Retinal pigment epithelial cell (primary cell): ENCODE measurements around the gene PLA2G4F.

ENCODE experiments used
- DNase-seq: peaks from one replicate; pipeline ENCODE4 v3.0.0-alpha.2; 2010; ENCODE audit warnings: low read depth
- H3K4me3 ChIP-seq: 2 replicates; pipeline ENCODE4 v1.5.1; 2011; ENCODE audit warnings: mild to moderate bottlenecking, low read length, control low read depth, moderate library complexity
- CTCF ChIP-seq: conservative IDR thresholded peaks from 2 replicates; pipeline ENCODE4 v1.5.1; 2011; ENCODE audit warnings: low read depth, low read length, control low read depth, inconsistent platforms

The PLA2G4F gene

GRCh38 chr15:42158941-42159340 is 2.5 kb upstream of the PLA2G4F start:
- TF ChIP-seq CTCF: no peak
- DNase-seq: no peak
- no peak overlapping the region for H3K4me3 ChIP-seq

DNA sequence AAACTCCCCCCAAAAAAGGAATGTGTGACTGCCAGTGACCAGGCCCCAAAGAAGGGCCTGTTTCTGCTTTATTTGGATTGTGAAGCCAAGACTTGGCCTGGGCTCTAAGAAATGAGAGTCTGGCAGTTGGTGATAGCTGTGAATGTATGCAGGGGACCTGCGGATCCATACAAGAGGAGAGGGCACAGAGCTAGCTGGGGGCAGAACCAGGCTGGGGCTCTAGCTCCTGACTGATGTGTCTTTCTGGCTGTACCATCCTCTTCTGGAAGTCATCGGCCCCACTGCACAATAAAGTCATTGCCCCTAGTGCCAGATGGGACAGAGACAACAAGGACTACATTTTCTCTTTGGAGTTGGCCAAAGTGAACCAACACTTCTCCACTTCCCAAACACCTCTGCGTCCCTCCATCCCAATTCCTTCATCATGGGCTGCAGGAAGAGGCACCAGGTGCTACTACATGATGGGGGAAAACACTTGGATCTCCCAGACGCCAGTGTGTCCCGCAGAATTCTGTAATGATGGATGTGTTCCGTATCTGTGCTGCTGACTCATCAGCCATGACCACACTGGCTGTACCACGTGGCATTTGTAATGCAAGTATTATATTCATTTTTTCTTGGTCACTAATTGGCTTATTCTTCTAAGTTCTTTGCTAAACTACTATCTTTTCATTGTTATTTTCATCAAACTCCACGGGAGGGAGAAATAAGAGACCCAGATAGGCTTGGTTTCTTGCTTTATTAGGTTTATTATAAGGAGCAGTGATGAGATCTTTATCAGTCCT is 1.7 kb upstream of the PLA2G4F start:
- no peak for TF ChIP-seq CTCF
- DNase-seq: no peak

DNA sequence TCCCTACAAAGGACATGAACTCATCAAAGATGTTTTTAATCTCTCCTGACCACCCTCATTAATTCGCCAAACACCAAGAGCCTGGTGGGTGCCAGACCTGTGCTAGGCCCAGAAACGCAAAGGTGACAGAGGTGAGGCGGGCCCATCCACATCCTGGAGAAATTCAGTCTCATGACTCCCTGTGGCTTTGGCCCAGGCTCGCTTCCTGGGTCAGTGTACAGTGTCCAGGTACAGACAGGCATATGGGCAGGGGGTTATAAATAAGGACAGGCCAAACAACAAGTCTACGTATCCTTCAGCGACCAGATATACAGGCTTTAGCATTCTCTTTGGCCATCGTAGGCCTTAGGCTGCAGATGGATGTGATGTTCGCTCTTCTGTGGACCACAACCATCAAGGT is 945 bp upstream of the PLA2G4F start:
- DNase-seq: no peak
- no peak overlapping the region for H3K4me3 ChIP-seq

More for the DNA sequence above, 1.7 kb upstream of the PLA2G4F start:
- no peak overlapping the region for H3K4me3 ChIP-seq

GRCh38 chr15:42155546-42156242 is 742 bp downstream of the PLA2G4F start:
- DNase-seq: no peak
- TF ChIP-seq CTCF: no peak
- H3K4me3 ChIP-seq: no peak overlapping the region

More for the DNA sequence above, 945 bp upstream of the PLA2G4F start:
- no peak for TF ChIP-seq CTCF

- TF ChIP-seq CTCF: no peak
- no peak for DNase-seq
- H3K4me3 ChIP-seq: no peak overlapping the region
Observed at GRCh38 chr15:42154956-42155355, 1.5 kb downstream of the PLA2G4F start.

- no peak overlapping the region for H3K4me3 ChIP-seq
- no peak for TF ChIP-seq CTCF
- DNase-seq: no peak
Observed at GRCh38 chr15:42154212-42154941, 2.1 kb downstream of the PLA2G4F start.
